Calu3 (cell line): ENCODE data around the gene SMCHD1. TPM values are rescaled to one million over a fixed set of nuclear protein-coding genes. Genes with fewer than 3 reads are reported as not detected.
A peak's percentile ranks its signal among the peaks of the same experiment; 100 is the strongest.

Experiments used
- Bru-seq: library from RNA; stranded (reverse); fragments of 400-500 nt; gene quantifications from one replicate; lab custom pipeline; 2021; lab: Mats Ljungman, UMichigan
- BruChase-seq, 2 experiments: library from RNA; stranded (reverse); fragments of 400-500 nt; gene quantifications; one replicate each; lab custom pipeline; 2021; lab: Mats Ljungman, UMichigan
- BruUV-seq: library from RNA; stranded (reverse); fragments of 400-500 nt; replicated peaks from 2 replicates; lab custom pipeline; 2021; lab: Mats Ljungman, UMichigan
- CTCF ChIA-PET: fragments of 300-600 bp; sonication (Branson Sonifier 250); formaldehyde crosslinking; loops from one replicate; lab custom pipeline; 2022; ENCODE audit warnings: antibody characterized with exemption; lab: Charles Lee
- DNase-seq: peaks from one replicate; pipeline ENCODE4 v3.0.0; 2022
- H3K27ac Mint-ChIP-seq: one replicate; pipeline ENCODE4 v1.8.0; 2022; ENCODE audit warnings: mixed read lengths; ENCODE audit not compliant: unreplicated experiment
- H3K27me3 Mint-ChIP-seq: one replicate; pipeline ENCODE4 v1.8.0; 2022; ENCODE audit warnings: mixed read lengths; ENCODE audit not compliant: unreplicated experiment
- H3K36me3 Mint-ChIP-seq: one replicate; pipeline ENCODE4 v1.8.0; 2022; ENCODE audit warnings: mild to moderate bottlenecking, moderate library complexity, mixed read lengths; ENCODE audit not compliant: insufficient read depth, unreplicated experiment
- H3K4me1 Mint-ChIP-seq: one replicate; pipeline ENCODE4 v1.8.0; 2022; ENCODE audit warnings: mild to moderate bottlenecking, low read depth, mixed read lengths; ENCODE audit not compliant: unreplicated experiment
- H3K4me3 Mint-ChIP-seq: one replicate; pipeline ENCODE4 v1.8.0; 2022; ENCODE audit warnings: mild to moderate bottlenecking, low read depth, moderate library complexity, mixed read lengths; ENCODE audit not compliant: unreplicated experiment
- H3K9me3 Mint-ChIP-seq: one replicate; pipeline ENCODE4 v1.8.0; 2022; ENCODE audit warnings: low read depth, mixed read lengths; ENCODE audit not compliant: unreplicated experiment
- intact Hi-C: fragments of 100-400 bp; cut with micrococcal nuclease; formaldehyde crosslinking; loops from one replicate; pipeline ENCODE4 v1.10.0; 2022; ENCODE audit not compliant: unreplicated experiment
- long read RNA-seq: library from polyadenylated mRNA; stranded (forward); transcript quantifications from one replicate; pipeline ENCODE4 v2.0.0, GENCODE V29; 2022
- total RNA-seq: library from RNA; stranded (reverse); gene quantifications from 2 replicates; pipeline ENCODE4 v1.2.3, GENCODE V29; 2022
- TF ChIP-seq, protein P1 (sequence below): fragments of 200-600 bp; IDR thresholded peaks from one replicate; pipeline ENCODE4 v1.8.0; 2022; ENCODE audit warnings: antibody characterized with exemption; ENCODE audit not compliant: unreplicated experiment

Gene SMCHD1
- total RNA-seq (66.1 and 68.3 TPM in 2 replicates), Bru-seq, nascent RNA (percentile 96 among the genes with signal in this experiment), BruChase-seq, experiment 1, labeled RNA remaining after a 6-hour chase (percentile 83 among the genes with signal in this experiment), BruChase-seq, experiment 2, labeled RNA remaining after a 2-hour chase (percentile 87 among the genes with signal in this experiment)
- long read RNA-seq, full-length matches to known transcripts, result 1 of 12 reads
- long read RNA-seq, partial matches to known transcripts, result 4 of 12 reads
- long read RNA-seq, other reads (novel, unspliced or antisense), result 7 of 12 reads

DNA sequence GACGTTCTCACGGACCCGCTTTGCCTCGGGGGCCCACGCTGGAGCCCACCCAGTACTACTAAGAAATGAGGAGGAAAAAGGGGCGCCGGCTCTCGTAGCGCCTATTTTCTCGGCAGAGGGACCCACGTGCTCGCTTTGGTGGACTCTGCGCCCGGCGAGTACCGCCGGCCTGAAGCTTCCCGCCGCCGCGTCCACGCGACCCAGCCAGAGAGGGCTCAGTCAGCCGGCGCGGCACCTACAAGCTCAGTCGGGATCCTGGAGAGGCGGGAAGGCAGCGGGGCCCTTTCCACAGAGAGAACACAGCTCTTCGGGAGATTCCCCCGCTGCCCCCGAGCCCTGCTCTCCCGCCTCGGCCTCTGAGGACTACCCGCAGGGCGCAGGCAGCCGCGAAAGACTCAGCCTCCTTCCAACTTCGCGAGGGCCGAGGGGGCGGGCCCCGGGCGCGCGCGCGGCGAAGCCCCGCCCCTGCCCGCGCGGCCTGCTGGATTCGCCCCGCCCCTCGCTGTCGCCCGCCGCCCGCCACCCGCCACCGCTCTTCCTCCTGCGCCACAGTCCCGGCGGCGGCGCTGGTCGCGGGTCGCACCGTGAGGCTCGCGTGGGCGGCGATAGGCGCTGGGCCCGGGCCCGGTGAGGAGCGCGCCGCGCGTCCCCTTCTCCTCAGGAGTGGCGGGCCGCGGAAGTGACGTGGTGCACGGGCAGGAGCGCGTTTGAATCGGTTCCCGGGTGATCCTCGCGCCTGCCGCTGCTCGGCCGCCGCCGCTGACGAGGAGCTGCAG, at the start of gene SMCHD1:
TSS of gene SMCHD1 (plus strand) at position 549 of the 776 bp plus-strand sequence. CDS start 350 bp downstream, outside the sequence.
- TSS peak; percentile 72 for BruUV-seq
- TF ChIP-seq, protein P1, sequence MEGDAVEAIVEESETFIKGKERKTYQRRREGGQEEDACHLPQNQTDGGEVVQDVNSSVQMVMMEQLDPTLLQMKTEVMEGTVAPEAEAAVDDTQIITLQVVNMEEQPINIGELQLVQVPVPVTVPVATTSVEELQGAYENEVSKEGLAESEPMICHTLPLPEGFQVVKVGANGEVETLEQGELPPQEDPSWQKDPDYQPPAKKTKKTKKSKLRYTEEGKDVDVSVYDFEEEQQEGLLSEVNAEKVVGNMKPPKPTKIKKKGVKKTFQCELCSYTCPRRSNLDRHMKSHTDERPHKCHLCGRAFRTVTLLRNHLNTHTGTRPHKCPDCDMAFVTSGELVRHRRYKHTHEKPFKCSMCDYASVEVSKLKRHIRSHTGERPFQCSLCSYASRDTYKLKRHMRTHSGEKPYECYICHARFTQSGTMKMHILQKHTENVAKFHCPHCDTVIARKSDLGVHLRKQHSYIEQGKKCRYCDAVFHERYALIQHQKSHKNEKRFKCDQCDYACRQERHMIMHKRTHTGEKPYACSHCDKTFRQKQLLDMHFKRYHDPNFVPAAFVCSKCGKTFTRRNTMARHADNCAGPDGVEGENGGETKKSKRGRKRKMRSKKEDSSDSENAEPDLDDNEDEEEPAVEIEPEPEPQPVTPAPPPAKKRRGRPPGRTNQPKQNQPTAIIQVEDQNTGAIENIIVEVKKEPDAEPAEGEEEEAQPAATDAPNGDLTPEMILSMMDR, result no peak
- Mint-ChIP-seq H3K27ac (peak within 1 kb of the TSS; percentile 95), H3K27me3 (no peaks in the 10 kb centered on the region), H3K4me1 (peaks cover 9% of the 10 kb centered on the region), H3K4me3 (peak within 1 kb of the TSS; percentile 92), H3K36me3 (peaks cover 44% of the 10 kb centered on the region), H3K9me3 (no peaks in the 10 kb centered on the region)
- peak; percentile 89 for DNase-seq
- intact Hi-C loops, result loop anchor here (5.0 kb wide), 2 partner anchors 68 to 83 kb away; partner anchors contain the start of genes METTL4 and NDC80
- CTCF ChIA-PET, result interaction anchor here (0.6 to 1.0 kb wide), 2 partner anchors 36 to 66 kb away, joined by 4 to 5 read pairs; no protein-coding TSS in a partner anchor

DNA sequence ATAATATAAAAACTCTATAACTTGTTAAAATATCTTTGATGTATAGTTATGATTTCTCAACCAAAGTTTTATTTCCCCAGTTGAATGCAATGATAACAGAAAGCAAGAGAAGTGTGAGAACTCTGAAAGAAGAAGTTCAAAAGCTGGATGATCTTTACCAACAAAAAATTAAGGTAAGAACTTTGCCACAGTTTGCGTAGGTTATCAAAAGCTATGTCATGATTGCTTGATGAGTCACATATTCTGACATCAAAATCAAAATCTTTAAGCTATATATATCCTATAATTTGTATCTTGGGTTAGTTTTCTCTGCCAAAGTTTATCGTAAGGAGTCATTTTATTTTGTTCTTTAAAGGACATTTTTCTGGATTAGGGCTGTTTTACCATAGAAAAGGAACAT, 49.2 kb upstream of the SMCHD1 start:
- no TSS peak for BruUV-seq
- Mint-ChIP-seq H3K27me3 (no peaks in the 10 kb centered on the region), H3K27ac (no peak overlapping the region), H3K36me3 (peaks cover 26% of the 10 kb centered on the region), H3K4me1 (peaks cover 14% of the 10 kb centered on the region), H3K9me3 (no peaks in the 10 kb centered on the region), H3K4me3 (no peak overlapping the region)
- TF ChIP-seq, protein P1, result no peak
- intact Hi-C loops, result no loop called here
- DNase-seq, result no peak
- CTCF ChIA-PET, result no interaction called here

DNA sequence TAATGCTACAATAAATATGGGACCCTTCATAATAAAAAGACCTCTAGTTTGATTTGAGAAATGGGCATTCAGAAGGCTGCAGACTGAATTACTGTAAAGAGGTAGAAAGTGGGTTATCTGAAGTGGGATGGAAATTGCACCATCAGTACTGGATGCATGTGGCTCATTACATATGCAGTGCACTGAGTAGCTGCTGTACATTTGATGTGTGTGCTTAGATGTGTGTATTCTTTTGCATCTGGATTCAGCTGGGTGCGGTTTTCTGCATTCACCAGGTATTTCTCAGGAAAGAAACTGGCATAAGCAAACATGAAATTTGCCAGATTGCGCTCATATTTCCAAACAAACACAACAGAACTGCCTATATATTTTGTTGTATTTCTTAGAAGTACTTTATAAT, 45.9 kb upstream of the SMCHD1 start:
- H3K27ac Mint-ChIP-seq, result no peak overlapping the region
- no peaks in the 10 kb centered on the region for H3K9me3 Mint-ChIP-seq

DNA sequence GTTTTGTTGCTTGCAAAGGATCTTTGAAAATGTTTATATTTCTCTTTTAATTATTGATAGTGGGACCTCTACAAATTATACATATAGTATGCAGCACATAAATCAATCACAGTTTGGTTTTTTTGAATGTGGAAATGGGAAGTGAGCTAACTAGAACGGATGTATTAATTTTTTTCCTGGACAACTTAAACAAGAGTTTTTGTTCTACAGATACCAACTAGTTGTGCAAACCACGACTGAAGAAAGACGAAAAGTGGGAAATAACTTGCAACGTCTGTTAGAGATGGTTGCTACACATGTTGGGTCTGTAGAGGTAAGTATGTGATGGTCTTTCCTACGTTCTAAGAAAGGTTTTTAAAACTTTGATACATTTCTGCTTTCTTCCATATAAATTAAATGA, 45.0 kb upstream of the SMCHD1 start:
- Mint-ChIP-seq H3K4me3 (no peak overlapping the region), H3K9me3 (no peaks in the 10 kb centered on the region), H3K4me1 (no peaks in the 10 kb centered on the region), H3K36me3 (peaks cover 29% of the 10 kb centered on the region), H3K27ac (no peak overlapping the region), H3K27me3 (no peaks in the 10 kb centered on the region)
- intact Hi-C loops, result no loop called here
- no peak for DNase-seq
- no TSS peak for BruUV-seq
- CTCF ChIA-PET, result no interaction called here
- TF ChIP-seq, protein P1, result no peak

More for the DNA sequence above, 45.9 kb upstream of the SMCHD1 start:
- H3K4me1 Mint-ChIP-seq, result peaks cover 9% of the 10 kb centered on the region
- H3K36me3 Mint-ChIP-seq, result peaks cover 27% of the 10 kb centered on the region
- DNase-seq, result no peak
- H3K4me3 Mint-ChIP-seq, result no peak overlapping the region
- intact Hi-C loops, result no loop called here
- CTCF ChIA-PET, result no interaction called here
- H3K27me3 Mint-ChIP-seq, result no peaks in the 10 kb centered on the region
- TF ChIP-seq, protein P1, result no peak
- BruUV-seq, result no TSS peak
